ENCODE measurements around the gene MACROD2.

- TF ChIP-seq SP1 (IDR thresholded peaks at IDR 0.05; ENCODE audit: low read depth), result no peak
- no peak for TF ChIP-seq CEBPB (IDR thresholded peaks at IDR 0.05; ENCODE audit: low read depth)
- TF ChIP-seq EZH2phosphoT487 (IDR thresholded peaks at IDR 0.05; ENCODE audit: borderline replicate concordance), result no peak
- TF ChIP-seq EZH2 (IDR thresholded peaks at IDR 0.05), result no peak
- TF ChIP-seq, protein P1, sequence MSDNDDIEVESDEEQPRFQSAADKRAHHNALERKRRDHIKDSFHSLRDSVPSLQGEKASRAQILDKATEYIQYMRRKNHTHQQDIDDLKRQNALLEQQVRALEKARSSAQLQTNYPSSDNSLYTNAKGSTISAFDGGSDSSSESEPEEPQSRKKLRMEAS (IDR thresholded peaks at IDR 0.05), result no peak
- TF ChIP-seq SRF (IDR thresholded peaks at IDR 0.05; ENCODE audit: low read depth), result no peak
- TF ChIP-seq POLR2A (IDR thresholded peaks at IDR 0.05; ENCODE audit: borderline replicate concordance, extremely low read depth, insufficient read depth, insufficient read length), result no peak
- no peak for TF ChIP-seq CTCF (IDR thresholded peaks at IDR 0.05 in 2 of 3, conservative IDR thresholded peaks at IDR 0.05 in 1 of 3; ENCODE audit: borderline replicate concordance in 1 of 3, insufficient read depth in 1 of 3, low read depth in 2 of 3, low read length in 2 of 3)
- no peak for TF ChIP-seq ATF3 (IDR thresholded peaks at IDR 0.05)
- no peak for TF ChIP-seq CBX3 (IDR thresholded peaks at IDR 0.05; ENCODE audit: low read depth)
- no peak for TF ChIP-seq ZBTB33 (IDR thresholded peaks at IDR 0.05; ENCODE audit: extremely low read depth, insufficient replicate concordance, low read length)
- TF ChIP-seq EGR1 (IDR thresholded peaks at IDR 0.05; ENCODE audit: low read depth), result no peak
- TF ChIP-seq YY1 (IDR thresholded peaks at IDR 0.05; ENCODE audit: extremely low read depth, insufficient replicate concordance, low read depth, low read length), result no peak
Measured at GRCh38 chr20:15673206-15673605, 1677.9 kb downstream of the MACROD2 start.

Data from HCT116 (cell line).